SK-N-SH (cell line): Measurements from ENCODE around the gene SHMT2.
A peak's percentile ranks its signal among the peaks of the same experiment; 100 is the strongest.

Experiments used
- CTCF ChIP-seq: fragments of 200-600 bp; sonication (generic); IDR thresholded peaks from 2 replicates; pipeline ENCODE4 v1.6.1; 2017; ENCODE audit warnings: antibody characterized with exemption, mild to moderate bottlenecking, moderate library complexity
- EP300 ChIP-seq, 2 experiments: IDR thresholded peaks; 2 replicates each; pipeline versions ENCODE4 v1.4.0 to v1.6.1; 2012; ENCODE audit warnings: borderline replicate concordance in 1 of 2, low read depth in 1 of 2, low read length in 1 of 2
- NFIC ChIP-seq: IDR thresholded peaks from 2 replicates; pipeline ENCODE4 v1.4.0; 2012; ENCODE audit warnings: borderline replicate concordance
- NRF1 ChIP-seq: IDR thresholded peaks from 2 replicates; pipeline ENCODE4 v1.6.1; 2012; ENCODE audit warnings: low read depth, mild to moderate bottlenecking, low read length
- POLR2AphosphoS5 ChIP-seq: IDR thresholded peaks from 2 replicates; pipeline ENCODE4 v1.6.1; 2012; ENCODE audit warnings: low read depth, low read length
- RCOR1 ChIP-seq: fragments of 150-350 bp; IDR thresholded peaks from 2 replicates; pipeline ENCODE4 v1.6.1; 2017; ENCODE audit warnings: antibody characterized with exemption, low read length
- REST ChIP-seq: IDR thresholded peaks from 2 replicates; pipeline ENCODE4 v1.6.1; 2012; ENCODE audit warnings: mild to moderate bottlenecking, low read depth, low read length, moderate library complexity
- RXRA ChIP-seq: IDR thresholded peaks from 2 replicates; pipeline ENCODE4 v1.4.0; 2012; ENCODE audit warnings: low read depth, mild to moderate bottlenecking, borderline replicate concordance
- SIN3A ChIP-seq: IDR thresholded peaks from 2 replicates; pipeline ENCODE4 v1.6.1; 2012; ENCODE audit warnings: low read depth, mild to moderate bottlenecking, low read length, moderate library complexity, borderline replicate concordance
- TCF12 ChIP-seq: IDR thresholded peaks from 2 replicates; pipeline ENCODE4 v1.4.0; 2012
- YY1 ChIP-seq: IDR thresholded peaks from 2 replicates; pipeline ENCODE4 v1.4.0; 2012; ENCODE audit warnings: low read depth, mild to moderate bottlenecking

DNA sequence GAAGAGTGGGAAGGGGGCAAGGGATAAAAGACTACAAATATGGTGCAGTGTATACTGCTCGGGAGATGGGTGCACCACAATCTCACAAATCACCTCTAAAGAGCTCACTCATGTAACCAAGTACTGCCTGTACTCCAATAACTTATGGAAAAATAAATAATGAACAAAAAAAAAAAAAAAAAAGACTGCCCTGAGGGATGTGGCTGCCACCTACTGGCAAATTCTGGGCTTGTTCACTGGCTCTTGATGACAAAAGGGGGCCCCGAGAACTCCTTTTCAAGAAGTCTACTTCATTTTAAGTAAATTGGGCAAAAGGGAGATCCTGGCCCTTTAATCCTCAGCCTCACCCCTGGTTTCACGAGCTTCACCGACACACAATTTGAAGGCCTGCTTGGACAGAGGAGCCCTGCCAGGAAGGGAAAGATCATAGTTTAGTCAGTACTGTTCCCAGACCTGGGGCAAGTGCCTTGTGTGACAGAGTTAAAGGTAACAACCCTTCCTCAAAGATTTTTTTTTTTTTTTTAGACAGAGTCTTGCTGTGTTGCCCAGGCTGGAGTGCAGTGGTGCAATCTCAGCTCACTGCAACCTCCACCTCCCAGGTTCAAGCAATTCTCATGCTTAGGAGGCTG lies 47.5 kb downstream of the SHMT2 start:
- TF ChIP-seq RXRA (no peak), NRF1 (no peak), TCF12 (no peak), RCOR1 (no peak), SIN3A (no peak), CTCF (peak; percentile 60), REST (no peak), EP300 (IDR thresholded peaks at IDR 0.05; ENCODE audit: borderline replicate concordance in 1 of 2, low read depth in 1 of 2, low read length in 1 of 2) (no peak), POLR2AphosphoS5 (no peak), NFIC (no peak), YY1 (no peak)
